ENCODE measurements around the gene CHIC2.

CHIC2 gene

GRCh38 chr4:54014666-54015160 lies 49.7 kb downstream of the CHIC2 start:
- no peak for TF ChIP-seq GATA3 (IDR thresholded peaks at IDR 0.05; ENCODE audit: low read depth, low read length)
- no peak for TF ChIP-seq GATA2 (IDR thresholded peaks at IDR 0.05; ENCODE audit: low read depth, low read length)

- TF ChIP-seq GATA2 (IDR thresholded peaks at IDR 0.05; ENCODE audit: low read depth, low read length) (no peak), GATA3 (IDR thresholded peaks at IDR 0.05; ENCODE audit: low read depth, low read length) (no peak)
These were observed 53.2 kb downstream of the CHIC2 start for GRCh38 chr4:54011201-54011600.

GRCh38 chr4:54006755-54007154 lies 57.6 kb downstream of the CHIC2 start:
- TF ChIP-seq GATA3 (IDR thresholded peaks at IDR 0.05; ENCODE audit: low read depth, low read length) = no peak

GRCh38 chr4:54005475-54005874 lies 58.9 kb downstream of the CHIC2 start:
- TF ChIP-seq GATA3 (IDR thresholded peaks at IDR 0.05; ENCODE audit: low read depth, low read length) = no peak
- TF ChIP-seq GATA2 (IDR thresholded peaks at IDR 0.05; ENCODE audit: low read depth, low read length) = no peak

GRCh38 chr4:54004463-54004862 lies 59.9 kb downstream of the CHIC2 start:
- no peak for TF ChIP-seq GATA3 (IDR thresholded peaks at IDR 0.05; ENCODE audit: low read depth, low read length)
- no peak for TF ChIP-seq GATA2 (IDR thresholded peaks at IDR 0.05; ENCODE audit: low read depth, low read length)

GRCh38 chr4:54001668-54002365 lies 62.6 kb downstream of the CHIC2 start:
- TF ChIP-seq GATA2 (IDR thresholded peaks at IDR 0.05; ENCODE audit: low read depth, low read length) (no peak), GATA3 (IDR thresholded peaks at IDR 0.05; ENCODE audit: low read depth, low read length) (no peak)

GRCh38 chr4:53997898-53998297 lies 66.5 kb downstream of the CHIC2 start:
- TF ChIP-seq GATA2 (IDR thresholded peaks at IDR 0.05; ENCODE audit: low read depth, low read length) (peak; percentile 54; the same call in 1 of the 2 replicates), GATA3 (IDR thresholded peaks at IDR 0.05; ENCODE audit: low read depth, low read length) (0 out of 2 replicates have a peak, but pooled peaks have one; percentile 20)

- TF ChIP-seq GATA2 (IDR thresholded peaks at IDR 0.05; ENCODE audit: low read depth, low read length) = no peak
- no peak for TF ChIP-seq GATA3 (IDR thresholded peaks at IDR 0.05; ENCODE audit: low read depth, low read length)
These were observed 69.9 kb downstream of the CHIC2 start for GRCh38 chr4:53994382-53995102.

GRCh38 chr4:53992785-53993184 lies 71.6 kb downstream of the CHIC2 start:
- TF ChIP-seq GATA2 (IDR thresholded peaks at IDR 0.05; ENCODE audit: low read depth, low read length) (no peak), GATA3 (IDR thresholded peaks at IDR 0.05; ENCODE audit: low read depth, low read length) (no peak)

GRCh38 chr4:53991821-53992220 lies 72.6 kb downstream of the CHIC2 start:
- TF ChIP-seq GATA2 (IDR thresholded peaks at IDR 0.05; ENCODE audit: low read depth, low read length) (no peak), GATA3 (IDR thresholded peaks at IDR 0.05; ENCODE audit: low read depth, low read length) (no peak)

- TF ChIP-seq GATA3 (IDR thresholded peaks at IDR 0.05; ENCODE audit: low read depth, low read length) (no peak), GATA2 (IDR thresholded peaks at IDR 0.05; ENCODE audit: low read depth, low read length) (no peak)
These were observed 73.8 kb downstream of the CHIC2 start for GRCh38 chr4:53990641-53991040.

GRCh38 chr4:53987761-53988171 lies 76.6 kb downstream of the CHIC2 start:
- TF ChIP-seq GATA3 (IDR thresholded peaks at IDR 0.05; ENCODE audit: low read depth, low read length) (no peak), GATA2 (IDR thresholded peaks at IDR 0.05; ENCODE audit: low read depth, low read length) (no peak)

GRCh38 chr4:53986062-53986461 lies 78.3 kb downstream of the CHIC2 start:
- TF ChIP-seq GATA2 (IDR thresholded peaks at IDR 0.05; ENCODE audit: low read depth, low read length) (no peak), GATA3 (IDR thresholded peaks at IDR 0.05; ENCODE audit: low read depth, low read length) (no peak)

- TF ChIP-seq GATA3 (IDR thresholded peaks at IDR 0.05; ENCODE audit: low read depth, low read length) (no peak), GATA2 (IDR thresholded peaks at IDR 0.05; ENCODE audit: low read depth, low read length) (no peak)
These were observed 82.8 kb downstream of the CHIC2 start for GRCh38 chr4:53981567-53981966.

- TF ChIP-seq GATA2 (IDR thresholded peaks at IDR 0.05; ENCODE audit: low read depth, low read length) (no peak), GATA3 (IDR thresholded peaks at IDR 0.05; ENCODE audit: low read depth, low read length) (no peak)
These were observed 83.3 kb downstream of the CHIC2 start for GRCh38 chr4:53981066-53981465.

All from SH-SY5Y (cell line).